SK-N-SH (cell line): Measurements from ENCODE around the gene CSTB.

Experiments
- FOXJ3 ChIP-seq: sonication (generic); formaldehyde crosslinking; IDR thresholded peaks from 2 replicates; pipeline ENCODE4 v1.5.1; 2020; ENCODE audit warnings: mild to moderate bottlenecking, missing genetic modification reagents
- MAX ChIP-seq: IDR thresholded peaks from 2 replicates; pipeline ENCODE4 v1.4.0; 2012; ENCODE audit warnings: low read depth
- MEF2A ChIP-seq: IDR thresholded peaks from 2 replicates; pipeline ENCODE4 v1.4.0; 2012; ENCODE audit warnings: low read depth, borderline replicate concordance
- MXI1 ChIP-seq: IDR thresholded peaks from 2 replicates; pipeline ENCODE4 v1.6.1; 2012; ENCODE audit warnings: mild to moderate bottlenecking, low read depth, low read length, improper control_type of control experiment
- PBX3 ChIP-seq: IDR thresholded peaks from 2 replicates; pipeline ENCODE4; 2012
- RFX5 ChIP-seq: IDR thresholded peaks from 2 replicates; pipeline ENCODE4 v1.6.1; 2012; ENCODE audit warnings: mild to moderate bottlenecking, improper control_type of control experiment, low read length
- RXRA ChIP-seq: IDR thresholded peaks from 2 replicates; pipeline ENCODE4 v1.4.0; 2012; ENCODE audit warnings: low read depth, mild to moderate bottlenecking, borderline replicate concordance
- SMC3 ChIP-seq: IDR thresholded peaks from 2 replicates; pipeline ENCODE4 v1.6.1; 2012; ENCODE audit warnings: low read depth, low read length, improper control_type of control experiment
- TF ChIP-seq, protein P1 (sequence below): fragments of 200-600 bp; sonication (generic); IDR thresholded peaks from 2 replicates; pipeline ENCODE4 v1.6.1; 2017; ENCODE audit warnings: antibody characterized with exemption, mild to moderate bottlenecking, moderate library complexity
- TF ChIP-seq, protein P2 (sequence below): fragments of 150-350 bp; IDR thresholded peaks from 2 replicates; pipeline ENCODE4 v1.6.1; 2017; ENCODE audit warnings: antibody characterized with exemption, low read length, low read depth, borderline replicate concordance

GRCh38 chr21:43803558-43804300 lies 27.6 kb upstream of the CSTB start:
- TF ChIP-seq, protein P1, sequence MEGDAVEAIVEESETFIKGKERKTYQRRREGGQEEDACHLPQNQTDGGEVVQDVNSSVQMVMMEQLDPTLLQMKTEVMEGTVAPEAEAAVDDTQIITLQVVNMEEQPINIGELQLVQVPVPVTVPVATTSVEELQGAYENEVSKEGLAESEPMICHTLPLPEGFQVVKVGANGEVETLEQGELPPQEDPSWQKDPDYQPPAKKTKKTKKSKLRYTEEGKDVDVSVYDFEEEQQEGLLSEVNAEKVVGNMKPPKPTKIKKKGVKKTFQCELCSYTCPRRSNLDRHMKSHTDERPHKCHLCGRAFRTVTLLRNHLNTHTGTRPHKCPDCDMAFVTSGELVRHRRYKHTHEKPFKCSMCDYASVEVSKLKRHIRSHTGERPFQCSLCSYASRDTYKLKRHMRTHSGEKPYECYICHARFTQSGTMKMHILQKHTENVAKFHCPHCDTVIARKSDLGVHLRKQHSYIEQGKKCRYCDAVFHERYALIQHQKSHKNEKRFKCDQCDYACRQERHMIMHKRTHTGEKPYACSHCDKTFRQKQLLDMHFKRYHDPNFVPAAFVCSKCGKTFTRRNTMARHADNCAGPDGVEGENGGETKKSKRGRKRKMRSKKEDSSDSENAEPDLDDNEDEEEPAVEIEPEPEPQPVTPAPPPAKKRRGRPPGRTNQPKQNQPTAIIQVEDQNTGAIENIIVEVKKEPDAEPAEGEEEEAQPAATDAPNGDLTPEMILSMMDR: no peak
- TF ChIP-seq RXRA (no peak), RFX5 (no peak), MAX (no peak), FOXJ3 (CRISPR knock-in tag) (no peak), MEF2A (no peak), MXI1 (no peak), SMC3 (no peak), PBX3 (no peak)
- TF ChIP-seq, protein P2, sequence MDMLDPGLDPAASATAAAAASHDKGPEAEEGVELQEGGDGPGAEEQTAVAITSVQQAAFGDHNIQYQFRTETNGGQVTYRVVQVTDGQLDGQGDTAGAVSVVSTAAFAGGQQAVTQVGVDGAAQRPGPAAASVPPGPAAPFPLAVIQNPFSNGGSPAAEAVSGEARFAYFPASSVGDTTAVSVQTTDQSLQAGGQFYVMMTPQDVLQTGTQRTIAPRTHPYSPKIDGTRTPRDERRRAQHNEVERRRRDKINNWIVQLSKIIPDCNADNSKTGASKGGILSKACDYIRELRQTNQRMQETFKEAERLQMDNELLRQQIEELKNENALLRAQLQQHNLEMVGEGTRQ: no peak
